Keratinocyte (primary cell): ENCODE results near the gene SERPINA5. TPM values are rescaled to one million over a fixed set of nuclear protein-coding genes. Genes with fewer than 3 reads are reported as not detected.

Experiments used
- DNase-seq: peaks from one replicate; pipeline ENCODE4 v3.0.0-alpha.2; 2011; ENCODE audit warnings: low read depth, missing footprints, low spot score
- FAIRE-seq: peaks from 2 replicates; lab custom pipeline; 2011; peaks lifted over from hg19 to GRCh38; lab: Jason Lieb, UNC
- H2AFZ ChIP-seq: 2 replicates; pipeline ENCODE4 v1.6.0; 2012; ENCODE audit warnings: low read length, control low read depth, inconsistent platforms; ENCODE audit not compliant: control insufficient read depth
- H3K27ac ChIP-seq: 2 replicates; pipeline ENCODE4 v1.5.1; 2011; ENCODE audit warnings: low read length; ENCODE audit not compliant: control insufficient read depth, insufficient read depth
- H3K27me3 ChIP-seq: 3 replicates; pipeline ENCODE4 v1.6.0; 2011; ENCODE audit warnings: low read length; ENCODE audit not compliant: control insufficient read depth, insufficient read depth; ENCODE audit errors: extremely low read depth
- H3K36me3 ChIP-seq, 2 experiments: 2 replicates in 1 of 2; 3 replicates in 1 of 2; pipeline ENCODE4 v1.5.1; 2011; ENCODE audit warnings: low read length in 2 of 2, mild to moderate bottlenecking in 1 of 2; ENCODE audit not compliant: control insufficient read depth in 2 of 2, insufficient read depth in 2 of 2; ENCODE audit errors: extremely low read depth in 1 of 2
- H3K4me1 ChIP-seq: 3 replicates; pipeline ENCODE4 v1.5.1; 2011; ENCODE audit warnings: low read length; ENCODE audit not compliant: control insufficient read depth, insufficient read depth; ENCODE audit errors: extremely low read depth
- H3K4me2 ChIP-seq: 3 replicates; pipeline ENCODE4 v1.6.0; 2011; ENCODE audit warnings: low read depth, low read length; ENCODE audit not compliant: control insufficient read depth, insufficient read depth; ENCODE audit errors: extremely low read depth
- H3K4me3 ChIP-seq, 3 experiments: fragments of 200-600 bp in 1 of 3; sonication (generic) in 1 of 3; 2 replicates in 2 of 3; 3 replicates in 1 of 3; pipeline ENCODE4 v1.5.1; 2011 to 2016; ENCODE audit warnings: low read length in 3 of 3, mild to moderate bottlenecking in 3 of 3, control low read depth in 2 of 3, inconsistent platforms in 1 of 3, low read depth in 1 of 3, mixed read lengths in 1 of 3, mixed run types in 1 of 3, moderate library complexity in 1 of 3; ENCODE audit not compliant: control insufficient read depth in 2 of 3, insufficient read depth in 2 of 3; ENCODE audit errors: extremely low read depth in 1 of 3
- H3K79me2 ChIP-seq: 2 replicates; pipeline ENCODE4 v1.6.0; 2012; ENCODE audit warnings: low read length; ENCODE audit not compliant: control insufficient read depth, insufficient read depth
- H3K9ac ChIP-seq: 3 replicates; pipeline ENCODE4 v1.6.0; 2011; ENCODE audit warnings: low read length; ENCODE audit not compliant: control insufficient read depth, insufficient read depth; ENCODE audit errors: extremely low read depth
- H3K9me1 ChIP-seq: 3 replicates; pipeline ENCODE4 v1.6.0; 2011; ENCODE audit warnings: low read length; ENCODE audit not compliant: control insufficient read depth, insufficient read depth; ENCODE audit errors: extremely low read depth
- H3K9me3 ChIP-seq: 2 replicates; pipeline ENCODE4 v1.5.1; 2012; ENCODE audit warnings: low read depth, low read length; ENCODE audit not compliant: control insufficient read depth
- H4K20me1 ChIP-seq: 3 replicates; pipeline ENCODE4 v1.6.0; 2011; ENCODE audit warnings: low read length; ENCODE audit not compliant: control insufficient read depth, insufficient read depth; ENCODE audit errors: extremely low read depth
- CTCF ChIP-seq, 3 experiments: IDR thresholded peaks in 1 of 3; conservative IDR thresholded peaks in 1 of 3; optimal IDR thresholded peaks in 1 of 3; 2 replicates in 2 of 3; 3 replicates in 1 of 3; pipeline versions ENCODE3 to v1.5.1; 2011; ENCODE audit warnings: low read length in 3 of 3, mild to moderate bottlenecking in 3 of 3, moderate library complexity in 2 of 3, control low read depth in 1 of 3, inconsistent platforms in 1 of 3; ENCODE audit not compliant: insufficient read depth in 2 of 3; ENCODE audit errors: extremely low read depth in 1 of 3
- EZH2 ChIP-seq: IDR thresholded peaks from one replicate; pipeline ENCODE4 v1.6.1; 2012; ENCODE audit warnings: inconsistent platforms, mild to moderate bottlenecking, low read length, moderate library complexity
- dilution Hi-C: fragments of 300-500 bp; cut with MboI; formaldehyde crosslinking; loops from one replicate; pipeline ENCODE4 v1.7.0; 2020; ENCODE audit warnings: low sequenced_read_pairs; ENCODE audit not compliant: extremely low pct_ligation_motif_present
- polyA minus RNA-seq, 3 experiments: library from RNA; depleted of rRNA, polyadenylated mRNA; stranded (reverse); fragments of >200 nt; gene quantifications; 1 replicate in 1 of 3; 2 replicates in 1 of 3; 3 replicates in 1 of 3; pipeline ENCODE4 v1.2.3, GENCODE V29; 2011
- polyA plus RNA-seq, 5 experiments: library from polyadenylated mRNA; depleted of rRNA in 3 of 5; stranded (reverse) in 3 of 5; stranded (forward) in 1 of 5; unstranded in 1 of 5; fragments of >200 nt; gene quantifications; 1 replicate in 1 of 5; 2 replicates in 3 of 5; 3 replicates in 1 of 5; pipeline versions ENCODE4 v1.2.1 to v1.2.3, GENCODE V29; 2011 to 2012; ENCODE audit warnings: missing spikeins in 2 of 5, low read depth in 1 of 5, low replicate concordance in 1 of 5

The SERPINA5 gene
- polyA plus RNA-seq (not detected in 3 replicates), polyA minus RNA-seq (not detected in 3 replicates)
- not detected for polyA plus RNA-seq (2011; ENCODE audit: low read depth)
- not detected in 2 replicates for polyA plus RNA-seq (2011; cell fraction: cytosol; rRNA removed)
- not detected in 2 replicates for polyA plus RNA-seq (2011; cell fraction: nucleus; rRNA removed)
- not detected in 2 replicates for polyA plus RNA-seq (2012; ENCODE audit: low replicate concordance)
- polyA minus RNA-seq (2011; cell fraction: cytosol; rRNA and poly(A)+ RNA removed) = not detected
- not detected in 2 replicates for polyA minus RNA-seq (2011; cell fraction: nucleus; rRNA and poly(A)+ RNA removed)

DNA sequence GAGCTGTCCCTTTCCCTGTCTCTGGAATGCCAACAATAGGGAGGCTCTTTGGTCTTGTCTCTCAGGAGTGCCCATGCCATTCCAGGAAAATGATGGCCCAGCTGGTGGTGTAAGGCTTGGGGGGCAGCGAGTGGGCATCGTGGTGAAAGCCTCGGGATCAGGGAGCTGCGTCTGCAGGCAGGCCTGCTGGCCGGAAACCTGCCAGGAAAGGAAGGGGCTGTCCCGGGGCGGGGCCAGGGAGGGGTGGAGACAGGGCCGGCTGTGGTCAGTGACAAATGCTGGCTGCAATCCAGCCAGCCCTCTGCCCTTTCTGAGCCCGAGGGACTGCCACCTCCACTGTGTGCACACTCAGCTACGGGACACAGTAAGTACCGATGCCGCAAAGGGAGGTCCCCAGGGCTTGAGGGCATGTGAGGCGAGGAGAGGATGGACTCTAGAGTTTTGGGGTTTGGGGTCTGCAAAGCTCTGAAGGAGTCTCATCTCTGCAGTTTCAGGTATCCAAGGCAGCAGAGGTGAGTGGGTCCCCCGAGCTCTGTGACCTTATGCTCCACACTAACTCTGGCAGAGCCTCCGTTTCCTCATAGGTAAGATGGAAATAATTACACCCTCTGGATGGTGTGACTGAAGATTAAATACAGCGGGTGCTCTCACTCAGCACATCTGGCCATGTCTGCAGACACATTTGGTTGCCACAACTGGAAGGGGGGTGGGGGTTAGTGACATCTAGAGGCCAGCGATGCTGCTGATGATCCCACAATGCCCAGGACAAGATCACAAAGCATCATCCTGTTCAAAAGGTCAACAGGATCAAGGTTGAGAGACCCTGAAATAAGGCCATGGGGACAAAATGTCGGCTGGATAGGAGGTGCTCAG is at the start of gene SERPINA5:
Gene SERPINA5, plus strand, starts transcription at position 300 of the 873 bp plus-strand sequence. CDS start 5,937 bp downstream, outside the sequence.
- H3K4me1 ChIP-seq = no peaks in the 10 kb centered on the region
- H3K9me3 ChIP-seq = no peaks in the 10 kb centered on the region
- no peaks in the 10 kb centered on the region for H3K36me3 ChIP-seq
- dilution Hi-C loops = no loop called here
- FAIRE-seq (no peak), DNase-seq (no peak)
- no peaks in the 10 kb centered on the region for H4K20me1 ChIP-seq
- H3K4me3 ChIP-seq = no peak within 1 kb of the TSS
- no peaks in the 10 kb centered on the region for H3K9me1 ChIP-seq
- TF ChIP-seq EZH2 (no peak), CTCF (optimal IDR thresholded peaks at IDR 0.05 in 1 of 3, IDR thresholded peaks at IDR 0.05 in 1 of 3, conservative IDR thresholded peaks at IDR 0.05 in 1 of 3; ENCODE audit: extremely low read depth in 1 of 3, insufficient read depth in 2 of 3, low read length in 3 of 3) (no peak)
- no peaks in the 10 kb centered on the region for H3K79me2 ChIP-seq
- H3K27ac ChIP-seq = no peak within 1 kb of the TSS
- H3K27me3 ChIP-seq = peaks cover 5% of the 10 kb centered on the region
- no peak within 1 kb of the TSS for H2AFZ ChIP-seq
- H3K9ac ChIP-seq = no peak within 1 kb of the TSS
- H3K4me2 ChIP-seq = no peak within 1 kb of the TSS

DNA sequence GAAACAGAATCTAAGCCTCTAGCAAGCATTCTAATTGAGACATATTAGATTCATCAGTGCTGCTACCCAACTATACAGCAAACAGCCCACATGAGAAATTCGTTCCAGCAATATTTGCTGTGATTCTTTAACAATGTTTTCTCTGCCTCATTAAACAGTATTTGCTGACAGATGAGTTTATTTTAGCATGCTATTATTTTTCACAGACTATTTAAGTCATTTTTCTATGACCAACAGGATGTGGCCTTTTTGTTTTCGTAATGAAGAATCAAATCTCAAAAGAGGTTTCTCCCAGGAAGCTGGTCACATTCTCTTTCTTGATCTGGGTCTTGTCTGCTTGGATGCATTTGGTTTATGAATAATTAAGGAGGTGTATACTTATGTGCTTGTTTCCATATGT is 48.8 kb upstream of the SERPINA5 start:
- no peaks in the 10 kb centered on the region for H3K27me3 ChIP-seq
- dilution Hi-C loops = no loop called here
- FAIRE-seq (no peak), DNase-seq (no peak)
- no peaks in the 10 kb centered on the region for H4K20me1 ChIP-seq
- H2AFZ ChIP-seq = no peak overlapping the region
- no peaks in the 10 kb centered on the region for H3K4me1 ChIP-seq
- no peaks in the 10 kb centered on the region for H3K79me2 ChIP-seq
- no peak overlapping the region for H3K9ac ChIP-seq
- no peaks in the 10 kb centered on the region for H3K36me3 ChIP-seq
- H3K9me1 ChIP-seq = no peaks in the 10 kb centered on the region
- no peak overlapping the region for H3K4me3 ChIP-seq
- H3K4me2 ChIP-seq = no peak overlapping the region
- no peak overlapping the region for H3K27ac ChIP-seq
- no peaks in the 10 kb centered on the region for H3K9me3 ChIP-seq
- TF ChIP-seq EZH2 (no peak), CTCF (optimal IDR thresholded peaks at IDR 0.05 in 1 of 3, IDR thresholded peaks at IDR 0.05 in 1 of 3, conservative IDR thresholded peaks at IDR 0.05 in 1 of 3; ENCODE audit: extremely low read depth in 1 of 3, insufficient read depth in 2 of 3, low read length in 3 of 3) (no peak)
